GM12878 (cell line): ENCODE data around the gene CRMP1. TPM values are rescaled to one million over a fixed set of nuclear protein-coding genes. Genes with fewer than 3 reads are reported as not detected.

Source experiments
- ATAC-seq: fragments of 200-7000 bp; cut with Tn5 transposase; 3 replicates; pipeline ENCODE4 v1.9.1; 2020; ENCODE audit warnings: mild to moderate bottlenecking, moderate library complexity
- BruUV-seq: library from RNA; stranded (reverse); fragments of 400-500 nt; replicated peaks from 2 replicates; lab custom pipeline; 2021; lab: Mats Ljungman, UMichigan
- CTCF ChIA-PET: fragments of 300-600 bp; sonication (Branson Sonifier 250); formaldehyde crosslinking; extraction: SDS; loops from one replicate; lab custom pipeline; 2021; ENCODE audit warnings: inconsistent platforms; lab: Yijun Ruan, JAX
- POLR2A ChIA-PET: fragments of 350-600 bp; formaldehyde crosslinking; extraction: SDS; loops from one replicate; lab custom pipeline; 2021; ENCODE audit warnings: inconsistent platforms; lab: Charles Lee
- RAD21 ChIA-PET: fragments of 300-600 bp; sonication (Branson Sonifier 250); formaldehyde crosslinking; loops from one replicate; lab custom pipeline; 2023; ENCODE audit warnings: antibody characterized with exemption; ENCODE audit not compliant: unreplicated experiment; lab: Charles Lee
- SMC1A ChIA-PET: fragments of 300-600 bp; sonication (Branson Sonifier 250); formaldehyde crosslinking; loops from one replicate; lab custom pipeline; 2023; ENCODE audit not compliant: unreplicated experiment, uncharacterized antibody; lab: Charles Lee
- DNase-seq: peaks from one replicate; pipeline ENCODE4 v3.0.0-alpha.2; 2011; ENCODE audit warnings: low read depth, low spot score
- FAIRE-seq: peaks from 3 replicates; lab custom pipeline; 2011; peaks lifted over from hg19 to GRCh38; lab: Jason Lieb, UNC
- H2AFZ ChIP-seq: 2 replicates; pipeline ENCODE4 v1.6.0; 2011; ENCODE audit warnings: low read depth, low read length, control low read depth; ENCODE audit not compliant: control insufficient read depth
- H3K27ac ChIP-seq: 2 replicates; pipeline ENCODE4 v1.5.1; 2011; ENCODE audit warnings: control low read depth; ENCODE audit not compliant: control insufficient read depth, insufficient read depth
- H3K27me3 ChIP-seq, 2 experiments: replicated peaks in 1 of 2; 2 replicates each; pipeline versions ENCODE4 v1.6.0 to v1.6.1; 2011; ENCODE audit warnings: low read length in 1 of 2; ENCODE audit not compliant: control insufficient read depth in 2 of 2, insufficient read depth in 2 of 2
- H3K36me3 ChIP-seq, 2 experiments: 2 replicates each; pipeline ENCODE4 v1.5.1; 2011; ENCODE audit warnings: low read length in 1 of 2; ENCODE audit not compliant: control insufficient read depth in 2 of 2, insufficient read depth in 2 of 2
- H3K4me1 ChIP-seq: 2 replicates; pipeline ENCODE4 v1.6.1; 2011; ENCODE audit warnings: mild to moderate bottlenecking, low read length, moderate library complexity, mixed read lengths; ENCODE audit not compliant: control insufficient read depth, insufficient read depth
- H3K4me2 ChIP-seq: 2 replicates; pipeline ENCODE4 v1.6.0; 2011; ENCODE audit warnings: control low read depth; ENCODE audit not compliant: control insufficient read depth, insufficient read depth
- H3K4me3 ChIP-seq: fragments of 200-600 bp; sonication (generic); 2 replicates; pipeline ENCODE4 v1.5.1; 2016
- H3K79me2 ChIP-seq: 2 replicates; pipeline ENCODE4 v1.6.0; 2011; ENCODE audit warnings: low read length; ENCODE audit not compliant: control insufficient read depth, insufficient read depth
- H3K9ac ChIP-seq: 2 replicates; pipeline ENCODE4 v1.8.0; 2011; ENCODE audit warnings: low read length, control low read depth, mixed read lengths; ENCODE audit not compliant: control insufficient read depth, insufficient read depth
- H3K9me3 ChIP-seq: replicated peaks from 3 replicates; pipeline ENCODE4 v1.5.1; 2011; ENCODE audit warnings: mild to moderate bottlenecking, low read length; ENCODE audit not compliant: control insufficient read depth, insufficient read depth
- H4K20me1 ChIP-seq: 2 replicates; pipeline ENCODE4 v1.6.0; 2011; ENCODE audit not compliant: control insufficient read depth, insufficient read depth
- ATF2 ChIP-seq: IDR thresholded peaks from 2 replicates; pipeline ENCODE4 v1.6.1; 2012; ENCODE audit warnings: low read length, inconsistent platforms
- CHD4 ChIP-seq: fragments of 200-600 bp; sonication (generic); IDR thresholded peaks from 2 replicates; pipeline ENCODE4 v1.6.1; 2016; ENCODE audit warnings: mild to moderate bottlenecking
- HCFC1 ChIP-seq: fragments of 150-350 bp; IDR thresholded peaks from 2 replicates; pipeline ENCODE4 v1.6.1; 2014; ENCODE audit warnings: low read length
- HDGF ChIP-seq: fragments of 450-650 bp; IDR thresholded peaks from 2 replicates; pipeline ENCODE4 v1.6.1; 2016; ENCODE audit warnings: antibody characterized with exemption
- MTA3 ChIP-seq: IDR thresholded peaks from 2 replicates; pipeline ENCODE4 v1.6.1; 2012; ENCODE audit warnings: low read length, inconsistent platforms, borderline replicate concordance
- NFYA ChIP-seq: IDR thresholded peaks from 2 replicates; pipeline ENCODE4 v1.6.1; 2011; ENCODE audit warnings: low read depth, mild to moderate bottlenecking, low read length, improper control_type of control experiment, borderline replicate concordance
- PAX5 ChIP-seq: IDR thresholded peaks from 2 replicates; pipeline ENCODE4 v1.6.1; 2011; ENCODE audit warnings: low read depth, low read length, borderline replicate concordance
- POLR2AphosphoS2 ChIP-seq: IDR thresholded peaks from 2 replicates; pipeline ENCODE4 v1.6.1; 2011; ENCODE audit warnings: low read depth, mild to moderate bottlenecking, low read length, improper control_type of control experiment, moderate library complexity
- POU2F2 ChIP-seq: IDR thresholded peaks from 3 replicates; pipeline ENCODE4 v1.6.1; 2011; ENCODE audit warnings: low read depth, mild to moderate bottlenecking, low read length, borderline replicate concordance
- RB1 ChIP-seq: fragments of 450-650 bp; formaldehyde crosslinking; IDR thresholded peaks from 2 replicates; pipeline ENCODE4 v1.6.1; 2017; ENCODE audit warnings: mild to moderate bottlenecking, borderline replicate concordance
- RFX5 ChIP-seq: IDR thresholded peaks from 2 replicates; pipeline ENCODE4 v1.6.1; 2011; ENCODE audit warnings: low read depth, low read length, improper control_type of control experiment
- STAT1 ChIP-seq: fragments of 450-650 bp; conservative IDR thresholded peaks from 2 replicates; pipeline ENCODE4 v1.6.1; 2014; ENCODE audit warnings: antibody characterized with exemption, mild to moderate bottlenecking
- STAT3 ChIP-seq: IDR thresholded peaks from 2 replicates; pipeline ENCODE4 v1.6.1; 2011; ENCODE audit warnings: low read depth, low read length, improper control_type of control experiment
- WRNIP1 ChIP-seq: IDR thresholded peaks from 2 replicates; pipeline ENCODE4 v1.6.1; 2011; ENCODE audit warnings: low read depth, low read length, improper control_type of control experiment, borderline replicate concordance
- ZNF207 ChIP-seq: fragments of 450-650 bp; IDR thresholded peaks from 2 replicates; pipeline ENCODE4 v1.6.1; 2014; ENCODE audit warnings: antibody characterized with exemption, mild to moderate bottlenecking, borderline replicate concordance
- ZZZ3 ChIP-seq: IDR thresholded peaks from 2 replicates; pipeline ENCODE4 v1.6.1; 2011; ENCODE audit warnings: low read depth; ENCODE audit not compliant: control insufficient read depth, insufficient read length
- WGBS: methylation state at CpG from one replicate; pipeline ENCODE4 v1.1.6; 2016; ENCODE audit warnings: low lambda C conversion rate; ENCODE audit not compliant: insufficient replicate concordance, insufficient coverage; ENCODE audit errors: missing lambda C conversion rate; 5-methylcytosine and 5-hydroxymethylcytosine counted together
- in situ Hi-C: fragments of 300-500 bp; cut with MboI; formaldehyde crosslinking; loops from 9 replicates; pipeline ENCODE4 v1.14.3; 2018; ENCODE audit warnings: mixed read lengths
- intact Hi-C: fragments of 100-400 bp; cut with micrococcal nuclease; formaldehyde crosslinking; loops from one replicate; pipeline ENCODE4 v1.14.2; 2022; ENCODE audit not compliant: unreplicated experiment
- polyA plus RNA-seq, 11 experiments: library from polyadenylated mRNA; depleted of rRNA in 4 of 11; unstranded in 6 of 11; stranded (reverse) in 5 of 11; fragments of >200 nt; fragmentation: Nextera tagmentation in 4 of 11; fragmentation: Illumina TruSeq in 1 of 11; extraction: Ambion mirVana in 4 of 11; extraction: Trizol in 1 of 11; gene quantifications; 1 replicate in 1 of 11; 2 replicates in 10 of 11; pipeline versions ENCODE4 v1.2.1 to v1.2.3, GENCODE V29; 2011 to 2016; ENCODE audit warnings: inconsistent platforms in 2 of 11, missing spikeins in 2 of 11, low read depth in 1 of 11
- total RNA-seq, 4 experiments: library from RNA; depleted of rRNA in 3 of 4; stranded (reverse); fragments of >200 nt in 3 of 4; fragmentation: Illumina TruSeq in 1 of 4; extraction: Trizol in 1 of 4; gene quantifications; 2 replicates each; pipeline versions ENCODE4 v1.2.1 to v1.2.3, GENCODE V29; 2013 to 2021

Gene CRMP1
- total and polyA plus RNA-seq, 10 of the 15 experiments (the other 5 are each of a cell fraction or from before 2014, with no cell fraction given), result 0.03 to 1.4 (median 0.12) TPM; not detected in 2

- no peak for TF ChIP-seq CHD4
- TF ChIP-seq HDGF, result no peak
- TF ChIP-seq POLR2AphosphoS2, result no peak
Observed at GRCh38 chr4:5897674-5898073, 4.8 kb upstream of the CRMP1 start (continued).

DNA sequence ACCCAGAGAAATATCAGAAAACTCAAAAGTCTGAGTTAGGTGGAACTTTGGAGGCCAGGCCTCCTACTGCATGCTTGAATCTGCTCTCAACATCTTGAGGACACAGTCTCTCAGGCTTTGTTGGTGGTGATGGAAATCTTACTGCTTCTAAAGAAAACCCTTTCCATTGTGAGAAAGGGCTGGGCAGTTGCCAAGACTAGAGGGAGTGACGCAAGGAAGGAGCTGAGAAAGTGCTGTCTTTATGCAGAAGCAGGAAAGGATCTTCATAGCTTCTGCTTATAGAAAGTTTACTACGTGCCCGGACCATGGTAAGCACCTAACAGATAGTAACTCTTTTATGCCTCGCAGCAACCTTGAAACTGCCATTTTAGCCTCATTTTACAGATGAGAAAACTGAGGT is 2.4 kb upstream of the CRMP1 start:
- intact Hi-C loops (no loop called here), in situ Hi-C loops (no loop called here)
- H3K4me1 ChIP-seq, result no peaks in the 10 kb centered on the region
- SMC1A ChIA-PET, result no interaction called here
- no peak for TF ChIP-seq RB1
- TF ChIP-seq ZNF207, result no peak
- no peak for TF ChIP-seq STAT1
- no peak for TF ChIP-seq NFYA
- no peak for TF ChIP-seq HCFC1
- TF ChIP-seq STAT3, result no peak
- no peak for TF ChIP-seq ATF2
- TF ChIP-seq WRNIP1, result no peak
- TF ChIP-seq PAX5, result no peak
- no peak for TF ChIP-seq RFX5
- no peak for TF ChIP-seq ZZZ3
- TF ChIP-seq MTA3, result no peak
- no peak for TF ChIP-seq POU2F2
- FAIRE-seq (no peak), ATAC-seq (no peak), DNase-seq (no peak)
- H3K4me3 ChIP-seq, result no peak overlapping the region
- H3K79me2 ChIP-seq, result no peaks in the 10 kb centered on the region
- H3K27ac ChIP-seq, result no peak overlapping the region
- H3K36me3 ChIP-seq, result no peaks in the 10 kb centered on the region
- 8% methylated on average over 4 of the region's 4 CpGs for WGBS
- no peak overlapping the region for H2AFZ ChIP-seq
- H3K9ac ChIP-seq, result no peak overlapping the region
- no peaks in the 10 kb centered on the region for H4K20me1 ChIP-seq
- no TSS peak for BruUV-seq
- CTCF ChIA-PET, result no interaction called here
- H3K9me3 ChIP-seq, result no peaks in the 10 kb centered on the region; the same call in 2 of the 3 replicates
- peaks cover 1 to 9% of the 10 kb centered on the region in 2 experiments for H3K27me3 ChIP-seq
- RAD21 ChIA-PET, result interaction anchor here (0.5 kb wide), 1 partner anchor 22 kb away, joined by 3 read pairs; no protein-coding TSS in a partner anchor
- POLR2A ChIA-PET, result no interaction called here
- no peak overlapping the region for H3K4me2 ChIP-seq
